SU-DHL-6 (cell line): Measurements from ENCODE around the gene TNFRSF11A.

ENCODE experiments used
- H2AFZ ChIP-seq: fragments of 200-600 bp; sonication (generic); 2 replicates; pipeline ENCODE4 v1.6.1; 2014; ENCODE audit warnings: low read depth, mild to moderate bottlenecking, moderate library complexity, mixed read lengths, antibody characterized with exemption, low read length; ENCODE audit not compliant: severe bottlenecking
- H3F3A ChIP-seq: fragments of 200-600 bp; shearing (Covaris generic); 2 replicates; pipeline ENCODE4 v1.6.0; 2016; ENCODE audit warnings: antibody characterized with exemption, mild to moderate bottlenecking; ENCODE audit not compliant: insufficient read depth
- H3K27ac ChIP-seq: fragments of 200-600 bp; sonication (generic); 2 replicates; pipeline ENCODE4 v1.5.1; 2016; ENCODE audit warnings: low read depth, mild to moderate bottlenecking, low read length, moderate library complexity, mixed read lengths
- H3K27me3 ChIP-seq: fragments of 200-600 bp; sonication (generic), shearing (Covaris generic); 2 replicates; pipeline ENCODE4 v1.6.0; 2014; ENCODE audit warnings: mild to moderate bottlenecking, low read length
- H3K36me3 ChIP-seq: fragments of 200-600 bp; sonication (generic); 2 replicates; pipeline ENCODE4 v1.6.1; 2014; ENCODE audit warnings: mild to moderate bottlenecking, low read length, mixed read lengths
- H3K4me2 ChIP-seq: fragments of 300-600, 200-600 bp; shearing (Covaris generic), sonication (generic); 2 replicates; pipeline ENCODE4 v1.6.0; 2014; ENCODE audit warnings: low read length, low read depth, mild to moderate bottlenecking; ENCODE audit not compliant: poor library complexity, severe bottlenecking
- H3K4me3 ChIP-seq: fragments of 200-600 bp; sonication (generic); 2 replicates; pipeline ENCODE4 v1.5.1; 2014; ENCODE audit warnings: antibody characterized with exemption, low read length, mild to moderate bottlenecking, mixed read lengths; ENCODE audit not compliant: insufficient read depth, poor library complexity, severe bottlenecking
- H3K79me2 ChIP-seq: fragments of 200-600 bp; sonication (generic); 2 replicates; pipeline ENCODE4 v1.6.1; 2014; ENCODE audit warnings: mild to moderate bottlenecking, low read length, moderate library complexity; ENCODE audit not compliant: insufficient read depth
- H3K9ac ChIP-seq: fragments of 200-600 bp; sonication (generic); 2 replicates; pipeline ENCODE4 v1.7.0; 2014; ENCODE audit warnings: mild to moderate bottlenecking, low read length
- H3K9me2 ChIP-seq: fragments of 200-600 bp; sonication (generic); replicated peaks from 2 replicates; pipeline ENCODE4 v1.6.1; 2014; ENCODE audit warnings: low read length; ENCODE audit not compliant: insufficient read depth
- H3K9me3 ChIP-seq: fragments of 200-600 bp; sonication (generic); 2 replicates; pipeline ENCODE4 v1.6.1; 2014; ENCODE audit warnings: low read length, mixed read lengths; ENCODE audit not compliant: insufficient read depth
- H4K20me1 ChIP-seq: fragments of 200-600 bp; sonication (generic); 2 replicates; pipeline ENCODE4 v1.6.1; 2014; ENCODE audit warnings: low read depth, mild to moderate bottlenecking, antibody characterized with exemption, low read length, moderate library complexity, mixed read lengths
- EZH2phosphoT487 ChIP-seq: fragments of 200-600 bp; sonication (generic), shearing (Covaris generic); conservative IDR thresholded peaks from 2 replicates; pipeline ENCODE4 v1.6.1; 2018; ENCODE audit warnings: mild to moderate bottlenecking, antibody characterized with exemption, low read length, moderate library complexity, mixed read lengths
- TF ChIP-seq, protein P1 (sequence below): fragments of 200-600 bp; sonication (generic); IDR thresholded peaks from one replicate; pipeline ENCODE4 v1.5.1; 2017; ENCODE audit warnings: antibody characterized with exemption, mild to moderate bottlenecking, low read length, moderate library complexity; ENCODE audit not compliant: insufficient read depth, poor library complexity, severe bottlenecking

The TNFRSF11A gene

DNA sequence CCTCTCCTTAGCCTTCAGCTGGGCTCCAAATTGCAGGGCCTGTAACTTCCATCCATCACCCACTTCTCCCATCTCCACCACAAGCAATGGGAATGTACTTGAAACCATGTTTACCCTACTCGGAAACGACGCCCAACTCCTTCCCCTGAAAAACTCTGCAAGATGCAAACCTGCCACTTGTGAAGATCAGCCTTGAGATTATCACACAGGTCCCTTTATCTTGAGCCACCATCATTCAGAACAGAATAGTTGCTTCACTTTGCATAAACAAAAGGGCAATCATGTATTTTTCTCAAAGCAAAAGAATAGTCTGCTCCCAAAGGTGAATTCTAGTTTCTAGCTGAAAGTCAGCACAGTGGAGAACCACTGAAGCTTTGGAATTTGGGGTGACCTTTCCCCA is 75.8 kb downstream of the TNFRSF11A start:
- Histone ChIP-seq H3K9me2 (no peaks in the 10 kb centered on the region), H2AFZ (no peak overlapping the region), H3K79me2 (no peaks in the 10 kb centered on the region), H3K27me3 (no peaks in the 10 kb centered on the region), H3K36me3 (no peaks in the 10 kb centered on the region), H3K27ac (no peak overlapping the region), H4K20me1 (no peaks in the 10 kb centered on the region), H3F3A (no peaks in the 10 kb centered on the region), H3K9ac (no peak overlapping the region), H3K9me3 (no peaks in the 10 kb centered on the region), H3K4me3 (no peak overlapping the region), H3K4me2 (no peak overlapping the region)
- no peak for TF ChIP-seq EZH2phosphoT487

DNA sequence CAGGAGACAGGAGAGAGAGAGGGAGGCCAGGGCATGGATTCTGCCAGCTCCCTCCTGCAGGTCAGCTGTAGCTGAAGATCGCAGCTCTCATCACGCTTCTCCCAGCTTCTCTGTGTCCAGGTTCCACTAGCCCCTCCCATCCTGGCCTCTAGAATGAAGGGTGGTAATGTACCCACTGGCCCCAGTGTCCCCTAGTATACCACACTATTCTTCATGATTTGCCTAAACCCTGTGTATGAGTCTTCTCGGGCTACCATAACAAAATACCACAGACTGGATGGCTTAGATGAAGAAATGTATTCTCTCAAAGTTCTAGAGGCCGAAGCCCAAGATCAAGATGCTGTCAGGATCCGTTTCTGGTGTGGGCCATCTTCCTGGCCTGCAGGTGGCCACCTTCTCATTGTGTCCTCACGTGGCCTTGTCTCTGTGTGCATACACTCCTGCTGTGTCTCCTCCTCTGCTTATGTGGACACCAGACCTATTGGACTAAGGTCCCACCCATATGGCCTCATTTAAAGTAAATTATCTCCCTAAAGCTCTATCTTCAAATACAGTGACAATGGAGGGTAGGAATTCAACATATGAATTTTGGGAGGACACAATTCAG is 77.3 kb downstream of the TNFRSF11A start:
- no peak overlapping the region for H3K4me3 ChIP-seq
- no peaks in the 10 kb centered on the region for H3K27me3 ChIP-seq
- no peaks in the 10 kb centered on the region for H3K36me3 ChIP-seq
- no peak overlapping the region for H2AFZ ChIP-seq
- no peak overlapping the region for H3K9ac ChIP-seq
- H3K79me2 ChIP-seq: no peaks in the 10 kb centered on the region
- no peak for TF ChIP-seq EZH2phosphoT487
- TF ChIP-seq, protein P1, sequence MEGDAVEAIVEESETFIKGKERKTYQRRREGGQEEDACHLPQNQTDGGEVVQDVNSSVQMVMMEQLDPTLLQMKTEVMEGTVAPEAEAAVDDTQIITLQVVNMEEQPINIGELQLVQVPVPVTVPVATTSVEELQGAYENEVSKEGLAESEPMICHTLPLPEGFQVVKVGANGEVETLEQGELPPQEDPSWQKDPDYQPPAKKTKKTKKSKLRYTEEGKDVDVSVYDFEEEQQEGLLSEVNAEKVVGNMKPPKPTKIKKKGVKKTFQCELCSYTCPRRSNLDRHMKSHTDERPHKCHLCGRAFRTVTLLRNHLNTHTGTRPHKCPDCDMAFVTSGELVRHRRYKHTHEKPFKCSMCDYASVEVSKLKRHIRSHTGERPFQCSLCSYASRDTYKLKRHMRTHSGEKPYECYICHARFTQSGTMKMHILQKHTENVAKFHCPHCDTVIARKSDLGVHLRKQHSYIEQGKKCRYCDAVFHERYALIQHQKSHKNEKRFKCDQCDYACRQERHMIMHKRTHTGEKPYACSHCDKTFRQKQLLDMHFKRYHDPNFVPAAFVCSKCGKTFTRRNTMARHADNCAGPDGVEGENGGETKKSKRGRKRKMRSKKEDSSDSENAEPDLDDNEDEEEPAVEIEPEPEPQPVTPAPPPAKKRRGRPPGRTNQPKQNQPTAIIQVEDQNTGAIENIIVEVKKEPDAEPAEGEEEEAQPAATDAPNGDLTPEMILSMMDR: no peak
- no peak overlapping the region for H3K4me2 ChIP-seq
- H3K27ac ChIP-seq: no peak overlapping the region
- no peaks in the 10 kb centered on the region for H3K9me3 ChIP-seq
- no peaks in the 10 kb centered on the region for H3K9me2 ChIP-seq
- no peaks in the 10 kb centered on the region for H3F3A ChIP-seq
- no peaks in the 10 kb centered on the region for H4K20me1 ChIP-seq

DNA sequence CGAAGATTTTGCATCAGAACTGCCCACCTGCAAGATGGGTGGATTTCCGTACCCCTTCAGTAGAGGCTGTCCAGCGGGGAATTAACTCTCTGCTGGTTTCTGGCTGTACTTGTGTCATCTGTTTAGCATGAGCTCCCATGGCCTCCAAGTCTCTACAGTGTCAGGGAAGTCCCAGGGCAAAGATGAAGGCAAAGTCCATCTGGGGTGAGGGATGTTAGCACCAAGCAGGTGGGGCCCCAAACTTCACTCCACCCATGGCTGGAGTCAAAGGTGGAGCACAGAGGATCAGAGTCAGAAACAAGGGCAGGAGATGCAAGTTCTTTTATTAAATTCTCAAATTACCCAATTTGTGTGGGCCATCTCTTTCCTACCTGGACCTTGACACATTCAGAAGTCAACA is 78.0 kb downstream of the TNFRSF11A start:
- no peak overlapping the region for H3K27ac ChIP-seq
- H3K9me3 ChIP-seq: no peaks in the 10 kb centered on the region
- H3K79me2 ChIP-seq: no peaks in the 10 kb centered on the region
- no peak overlapping the region for H3K9ac ChIP-seq
- H3F3A ChIP-seq: no peaks in the 10 kb centered on the region
- H3K9me2 ChIP-seq: no peaks in the 10 kb centered on the region
- no peak overlapping the region for H3K4me3 ChIP-seq
- H3K27me3 ChIP-seq: no peaks in the 10 kb centered on the region
- H2AFZ ChIP-seq: no peak overlapping the region
- TF ChIP-seq, protein P1: no peak
- no peak for TF ChIP-seq EZH2phosphoT487
- no peaks in the 10 kb centered on the region for H3K36me3 ChIP-seq
- no peaks in the 10 kb centered on the region for H4K20me1 ChIP-seq
- H3K4me2 ChIP-seq: no peak overlapping the region

DNA sequence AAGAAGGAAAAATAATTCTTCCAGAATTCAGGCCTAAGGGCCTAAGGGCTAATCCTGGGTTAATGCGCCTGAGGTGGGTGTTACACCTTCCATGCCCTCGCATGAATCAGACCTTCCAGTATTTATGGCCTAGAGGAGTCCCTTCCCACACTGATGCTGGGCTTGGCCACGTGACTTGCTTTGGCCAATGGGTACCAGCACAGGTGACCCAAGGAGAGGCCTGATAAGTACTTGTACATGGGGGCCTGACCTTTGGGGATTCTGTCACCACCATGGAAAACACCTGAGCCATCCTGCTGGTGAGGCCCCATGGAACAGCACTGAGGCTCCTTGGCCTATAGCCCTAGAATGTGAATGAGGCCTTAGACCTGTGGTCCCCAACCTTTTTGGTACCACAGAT is 79.8 kb downstream of the TNFRSF11A start:
- no peak for TF ChIP-seq EZH2phosphoT487
- TF ChIP-seq, protein P1: no peak
- no peaks in the 10 kb centered on the region for H3K36me3 ChIP-seq

More for the DNA sequence above, 79.8 kb downstream of the TNFRSF11A start:
- no peaks in the 10 kb centered on the region for H4K20me1 ChIP-seq
- no peak overlapping the region for H3K4me3 ChIP-seq
- H2AFZ ChIP-seq: no peak overlapping the region
- H3K79me2 ChIP-seq: no peaks in the 10 kb centered on the region
- H3K27ac ChIP-seq: no peak overlapping the region
- H3K9me3 ChIP-seq: no peaks in the 10 kb centered on the region
- no peaks in the 10 kb centered on the region for H3K27me3 ChIP-seq
- no peak overlapping the region for H3K4me2 ChIP-seq
- H3F3A ChIP-seq: no peaks in the 10 kb centered on the region
- H3K9ac ChIP-seq: no peak overlapping the region
- no peaks in the 10 kb centered on the region for H3K9me2 ChIP-seq
